Measurements from ENCODE around the gene GET4. TPM values are rescaled to one million over a fixed set of nuclear protein-coding genes. Genes with fewer than 3 reads are reported as not detected.

GET4 gene
- total and polyA plus RNA-seq, 2 donors from 2014 or later = 44.8 to 80.8 TPM

DNA sequence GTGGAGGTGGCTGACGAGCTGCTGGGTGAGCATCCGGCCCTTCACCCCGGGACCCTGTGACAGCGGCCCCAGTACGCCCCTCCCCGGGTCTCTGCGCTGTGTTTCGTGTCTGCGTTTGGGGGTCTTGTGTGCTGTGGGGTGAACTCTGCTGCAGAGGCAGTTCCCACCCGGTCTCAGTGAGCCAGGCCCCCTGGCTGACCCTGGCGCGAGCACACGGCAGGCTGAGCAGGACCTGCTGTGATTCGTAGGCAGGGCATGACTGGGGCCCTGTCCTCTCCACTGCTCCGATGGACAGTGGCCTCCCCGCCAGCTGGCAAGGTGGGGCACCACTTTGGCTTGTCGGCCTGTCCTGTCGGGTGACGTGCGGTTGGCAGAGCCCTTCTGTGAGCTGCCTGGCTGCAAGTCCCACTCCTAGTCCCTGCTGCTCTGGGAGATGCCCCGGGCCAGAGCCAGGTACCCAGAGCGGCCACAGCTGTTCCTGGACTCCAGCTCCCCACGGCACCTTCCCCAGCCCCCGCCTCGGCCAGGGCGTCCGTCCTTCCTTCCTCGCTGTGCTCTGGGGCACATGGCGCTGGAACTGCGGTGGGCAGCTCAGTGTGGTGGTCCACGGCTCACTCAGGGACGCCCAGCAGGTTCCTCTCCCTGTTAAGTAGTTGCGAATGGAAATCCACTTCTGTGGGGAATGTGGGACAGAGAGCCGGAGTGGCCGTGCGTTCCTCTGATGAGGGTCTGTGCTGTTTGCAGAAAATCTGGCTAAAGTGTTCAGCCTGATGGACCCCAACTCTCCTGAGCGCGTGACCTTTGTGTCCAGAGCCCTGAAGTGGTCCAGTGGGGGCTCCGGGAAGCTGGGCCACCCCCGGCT lies 10.5 kb downstream of the GET4 start:
- no peak for FAIRE-seq
- no peaks in the 10 kb centered on the region for H3K27me3 ChIP-seq (ENCODE audit: control insufficient read depth, insufficient read depth, low read length)

DNA sequence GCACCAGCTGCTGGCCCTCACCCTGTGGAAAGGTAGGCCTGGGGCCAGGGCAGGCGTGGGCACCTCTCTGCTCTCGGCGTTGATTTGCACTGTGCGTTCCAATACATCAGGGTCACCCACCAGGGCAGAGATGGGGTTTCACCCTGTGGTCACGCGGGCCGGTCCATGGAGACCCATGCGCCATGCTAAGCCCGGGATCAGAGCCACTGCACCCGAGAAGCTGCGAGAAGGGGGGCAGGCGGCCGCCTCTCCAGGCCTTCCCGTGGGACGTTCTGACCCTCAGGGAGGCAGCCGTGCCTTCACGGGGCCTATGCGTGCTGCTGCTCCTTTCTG lies 11.1 kb downstream of the GET4 start:
- no peaks in the 10 kb centered on the region for H3K9me3 ChIP-seq (ENCODE audit: control insufficient read depth in 2 of 3, insufficient read depth in 1 of 3, low read length in 3 of 3)

More for the DNA sequence above, 10.5 kb downstream of the GET4 start:
- Histone ChIP-seq H3K9ac (ENCODE audit: low read length in 3 of 3) (no peak overlapping the region), H3K9me3 (ENCODE audit: control insufficient read depth in 2 of 3, insufficient read depth in 1 of 3, low read length in 3 of 3) (no peaks in the 10 kb centered on the region), H3K36me3 (ENCODE audit: control insufficient read depth in 2 of 3, insufficient read depth in 3 of 3, low read length in 3 of 3) (peaks cover 0 to 26% (median 7%) of the 10 kb centered on the region in 3 donors), H3K4me3 (ENCODE audit: low read length in 3 of 3) (no peak overlapping the region), H3K4me1 (ENCODE audit: control insufficient read depth in 2 of 3, insufficient read depth in 2 of 3, low read depth in 1 of 3, low read length in 3 of 3) (peaks cover 0 to 28% (median 11%) of the 10 kb centered on the region in 3 donors), H3K27ac (ENCODE audit: low read depth in 2 of 2, low read length in 2 of 2) (peak overlapping the region in 1 of 2 donors; percentile 67)
- TF ChIP-seq, protein P1, sequence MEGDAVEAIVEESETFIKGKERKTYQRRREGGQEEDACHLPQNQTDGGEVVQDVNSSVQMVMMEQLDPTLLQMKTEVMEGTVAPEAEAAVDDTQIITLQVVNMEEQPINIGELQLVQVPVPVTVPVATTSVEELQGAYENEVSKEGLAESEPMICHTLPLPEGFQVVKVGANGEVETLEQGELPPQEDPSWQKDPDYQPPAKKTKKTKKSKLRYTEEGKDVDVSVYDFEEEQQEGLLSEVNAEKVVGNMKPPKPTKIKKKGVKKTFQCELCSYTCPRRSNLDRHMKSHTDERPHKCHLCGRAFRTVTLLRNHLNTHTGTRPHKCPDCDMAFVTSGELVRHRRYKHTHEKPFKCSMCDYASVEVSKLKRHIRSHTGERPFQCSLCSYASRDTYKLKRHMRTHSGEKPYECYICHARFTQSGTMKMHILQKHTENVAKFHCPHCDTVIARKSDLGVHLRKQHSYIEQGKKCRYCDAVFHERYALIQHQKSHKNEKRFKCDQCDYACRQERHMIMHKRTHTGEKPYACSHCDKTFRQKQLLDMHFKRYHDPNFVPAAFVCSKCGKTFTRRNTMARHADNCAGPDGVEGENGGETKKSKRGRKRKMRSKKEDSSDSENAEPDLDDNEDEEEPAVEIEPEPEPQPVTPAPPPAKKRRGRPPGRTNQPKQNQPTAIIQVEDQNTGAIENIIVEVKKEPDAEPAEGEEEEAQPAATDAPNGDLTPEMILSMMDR (IDR thresholded peaks at IDR 0.05; ENCODE audit: borderline replicate concordance, extremely low read depth, insufficient read depth) = no peak
- peak in 2 of 5 donors; percentile 30 to 46 for DNase-seq
- intact Hi-C loops (cut with DNase I) = no loop called here

DNA sequence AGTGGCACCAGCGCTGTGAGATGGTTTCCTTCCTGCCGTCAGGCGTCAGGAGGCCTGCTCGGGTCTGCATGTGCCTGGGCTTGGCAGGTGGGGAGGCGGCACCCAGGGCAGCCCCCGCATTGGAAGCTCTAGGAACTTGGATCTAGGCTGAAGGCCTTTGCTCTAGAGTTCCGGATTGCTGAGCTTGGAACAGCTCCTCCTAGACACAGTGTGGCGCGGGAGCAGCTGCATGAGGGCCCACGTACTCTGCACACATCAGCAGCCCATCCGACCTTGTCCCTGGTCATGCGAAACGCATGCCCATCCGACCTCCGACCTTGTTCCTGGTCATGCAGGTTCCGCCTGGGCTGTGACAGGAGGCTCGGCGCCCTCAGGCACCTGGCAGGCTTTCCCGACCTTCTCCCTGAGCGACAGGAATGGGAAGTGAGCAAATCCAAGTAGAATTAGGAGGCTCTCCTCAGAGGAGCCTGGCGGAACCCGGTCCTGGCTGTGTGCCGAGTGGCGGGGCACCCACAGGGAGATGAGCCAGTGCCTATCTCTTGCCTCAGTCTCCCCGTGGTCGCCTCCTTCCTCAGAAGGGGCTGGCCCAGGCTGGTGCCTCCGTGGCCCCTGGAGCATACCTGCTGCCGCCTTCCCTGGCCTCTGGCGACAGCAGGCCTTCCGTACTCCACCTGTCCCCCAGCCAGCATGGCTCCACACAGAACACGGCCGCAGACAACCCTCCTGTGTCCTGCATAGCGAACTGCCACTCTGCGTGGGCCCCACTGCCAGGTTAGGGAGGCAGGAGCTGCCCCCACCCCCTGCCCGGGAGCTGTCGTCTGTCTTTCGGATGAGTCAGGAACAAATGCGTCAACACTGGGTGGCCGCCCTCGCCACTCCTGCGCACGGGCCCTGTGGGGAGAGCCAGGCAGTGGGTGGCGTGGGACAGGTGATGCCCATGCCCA lies 12.0 kb downstream of the GET4 start:
- no peaks in the 10 kb centered on the region for H3K9me3 ChIP-seq (ENCODE audit: control insufficient read depth in 2 of 3, insufficient read depth in 1 of 3, low read length in 3 of 3)
- TF ChIP-seq, protein P1 (IDR thresholded peaks at IDR 0.05; ENCODE audit: borderline replicate concordance, extremely low read depth, insufficient read depth) = no peak
- no peaks in the 10 kb centered on the region for H3K27me3 ChIP-seq (ENCODE audit: control insufficient read depth, insufficient read depth, low read length)
- DNase-seq (peak in 1 of 5 donors; percentile 80), FAIRE-seq (no peak)
- no peak overlapping the region for H3K4me3 ChIP-seq (ENCODE audit: low read length in 3 of 3)
- intact Hi-C loops (cut with DNase I) = no loop called here
- peaks cover 0 to 21% (median 0%) of the 10 kb centered on the region in 3 donors for H3K4me1 ChIP-seq (ENCODE audit: control insufficient read depth in 2 of 3, insufficient read depth in 2 of 3, low read depth in 1 of 3, low read length in 3 of 3)
- H3K9ac ChIP-seq (ENCODE audit: low read length in 3 of 3) = no peak overlapping the region
- peak overlapping the region in 1 of 2 donors; percentile 67 for H3K27ac ChIP-seq (ENCODE audit: low read depth in 2 of 2, low read length in 2 of 2)
- peaks cover 0 to 26% (median 15%) of the 10 kb centered on the region in 3 donors for H3K36me3 ChIP-seq (ENCODE audit: control insufficient read depth in 2 of 3, insufficient read depth in 3 of 3, low read length in 3 of 3)

More for the DNA sequence above, 11.1 kb downstream of the GET4 start:
- peaks cover 0 to 26% (median 13%) of the 10 kb centered on the region in 3 donors for H3K36me3 ChIP-seq (ENCODE audit: control insufficient read depth in 2 of 3, insufficient read depth in 3 of 3, low read length in 3 of 3)
- H3K27ac ChIP-seq (ENCODE audit: low read depth in 2 of 2, low read length in 2 of 2) = peak overlapping the region; percentile 11 to 67
- peaks cover 0 to 24% (median 6%) of the 10 kb centered on the region in 3 donors for H3K4me1 ChIP-seq (ENCODE audit: control insufficient read depth in 2 of 3, insufficient read depth in 2 of 3, low read depth in 1 of 3, low read length in 3 of 3)
- TF ChIP-seq, protein P1 (IDR thresholded peaks at IDR 0.05; ENCODE audit: borderline replicate concordance, extremely low read depth, insufficient read depth) = no peak
- FAIRE-seq = no peak
- no peak overlapping the region for H3K9ac ChIP-seq (ENCODE audit: low read length in 3 of 3)
- intact Hi-C loops (cut with DNase I) = no loop called here
- DNase-seq = peak in 1 of 5 donors; percentile 63
- no peaks in the 10 kb centered on the region for H3K27me3 ChIP-seq (ENCODE audit: control insufficient read depth, insufficient read depth, low read length)
- no peak overlapping the region for H3K4me3 ChIP-seq (ENCODE audit: low read length in 3 of 3)

All from kidney (tissue), 14 donors.